WTC11 (cell line): ENCODE data around the gene SCYGR1.

Experiments used
- TF ChIP-seq, protein P1 (sequence below): fragments of 200-600 bp; IDR thresholded peaks from 2 replicates; pipeline ENCODE4 v1.8.0; 2022; ENCODE audit warnings: antibody characterized with exemption
- TF ChIP-seq, protein P2 (sequence below): sonication (generic); formaldehyde crosslinking; IDR thresholded peaks from 2 replicates; pipeline ENCODE4 v1.8.0; 2022; ENCODE audit warnings: mild to moderate bottlenecking, missing genetic modification reagents

DNA sequence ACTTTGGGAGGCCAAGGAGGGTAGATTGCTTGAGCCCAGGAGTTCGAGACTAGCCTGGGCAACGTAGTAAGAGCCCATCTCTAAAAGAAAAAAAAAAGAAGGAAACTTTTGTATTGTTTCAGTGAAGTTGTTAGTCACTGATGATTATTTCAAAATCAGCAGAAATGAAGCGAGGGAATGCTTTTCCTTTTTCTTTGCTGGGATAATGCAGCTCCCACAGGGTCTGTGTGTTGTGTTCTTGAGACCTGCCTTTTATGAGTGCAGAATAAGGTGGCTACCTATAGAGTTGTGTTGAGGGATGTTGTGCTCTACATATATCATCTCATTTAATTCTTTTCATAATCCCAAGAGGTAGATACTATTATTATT lies 20.3 kb downstream of the SCYGR1 start:
- TF ChIP-seq, protein P1, sequence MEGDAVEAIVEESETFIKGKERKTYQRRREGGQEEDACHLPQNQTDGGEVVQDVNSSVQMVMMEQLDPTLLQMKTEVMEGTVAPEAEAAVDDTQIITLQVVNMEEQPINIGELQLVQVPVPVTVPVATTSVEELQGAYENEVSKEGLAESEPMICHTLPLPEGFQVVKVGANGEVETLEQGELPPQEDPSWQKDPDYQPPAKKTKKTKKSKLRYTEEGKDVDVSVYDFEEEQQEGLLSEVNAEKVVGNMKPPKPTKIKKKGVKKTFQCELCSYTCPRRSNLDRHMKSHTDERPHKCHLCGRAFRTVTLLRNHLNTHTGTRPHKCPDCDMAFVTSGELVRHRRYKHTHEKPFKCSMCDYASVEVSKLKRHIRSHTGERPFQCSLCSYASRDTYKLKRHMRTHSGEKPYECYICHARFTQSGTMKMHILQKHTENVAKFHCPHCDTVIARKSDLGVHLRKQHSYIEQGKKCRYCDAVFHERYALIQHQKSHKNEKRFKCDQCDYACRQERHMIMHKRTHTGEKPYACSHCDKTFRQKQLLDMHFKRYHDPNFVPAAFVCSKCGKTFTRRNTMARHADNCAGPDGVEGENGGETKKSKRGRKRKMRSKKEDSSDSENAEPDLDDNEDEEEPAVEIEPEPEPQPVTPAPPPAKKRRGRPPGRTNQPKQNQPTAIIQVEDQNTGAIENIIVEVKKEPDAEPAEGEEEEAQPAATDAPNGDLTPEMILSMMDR = no peak
- TF ChIP-seq, protein P2, sequence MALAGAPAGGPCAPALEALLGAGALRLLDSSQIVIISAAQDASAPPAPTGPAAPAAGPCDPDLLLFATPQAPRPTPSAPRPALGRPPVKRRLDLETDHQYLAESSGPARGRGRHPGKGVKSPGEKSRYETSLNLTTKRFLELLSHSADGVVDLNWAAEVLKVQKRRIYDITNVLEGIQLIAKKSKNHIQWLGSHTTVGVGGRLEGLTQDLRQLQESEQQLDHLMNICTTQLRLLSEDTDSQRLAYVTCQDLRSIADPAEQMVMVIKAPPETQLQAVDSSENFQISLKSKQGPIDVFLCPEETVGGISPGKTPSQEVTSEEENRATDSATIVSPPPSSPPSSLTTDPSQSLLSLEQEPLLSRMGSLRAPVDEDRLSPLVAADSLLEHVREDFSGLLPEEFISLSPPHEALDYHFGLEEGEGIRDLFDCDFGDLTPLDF (CRISPR knock-in tag) = no peak
